Astrocyte (in vitro differentiated cells and primary cell): ENCODE data around the gene SREBF2.

Experiments
- CTCF ChIP-seq: IDR thresholded peaks from 2 replicates; pipeline ENCODE4 v1.5.1; 2011; ENCODE audit warnings: low read depth, mild to moderate bottlenecking, inconsistent platforms, low read length, moderate library complexity; ENCODE audit not compliant: insufficient read depth
- EZH2 ChIP-seq: IDR thresholded peaks from 2 replicates; pipeline ENCODE4 v1.6.1; 2012; ENCODE audit warnings: mild to moderate bottlenecking, low read length, inconsistent platforms; ENCODE audit not compliant: insufficient read depth

GRCh38 chr22:41830174-41830573 lies 2.7 kb upstream of the SREBF2 start:
- TF ChIP-seq CTCF: no peak
- no peak for TF ChIP-seq EZH2
